ENCODE data around the gene ADCY5.

The ADCY5 gene

DNA sequence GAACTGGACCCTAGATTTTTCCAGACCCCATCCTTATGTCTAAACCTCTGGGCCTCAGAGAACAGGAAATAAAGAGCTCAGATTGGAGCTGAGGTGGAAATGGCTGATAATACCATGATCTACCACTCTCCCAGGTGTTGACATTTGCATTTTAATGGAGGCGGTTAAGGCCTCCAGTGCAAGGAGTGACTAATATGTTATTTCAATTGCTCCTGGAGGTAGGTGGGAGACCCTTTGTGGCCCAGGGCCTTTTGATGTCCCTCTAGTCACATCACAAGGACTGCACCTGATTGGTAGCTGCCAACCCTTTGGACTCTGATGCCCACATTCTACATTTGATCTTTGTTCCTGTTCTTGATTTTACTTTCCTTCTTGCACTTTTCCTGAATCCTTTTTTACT, 9.0 kb upstream of the ADCY5 start:
- no peak for DNase-seq

DNA sequence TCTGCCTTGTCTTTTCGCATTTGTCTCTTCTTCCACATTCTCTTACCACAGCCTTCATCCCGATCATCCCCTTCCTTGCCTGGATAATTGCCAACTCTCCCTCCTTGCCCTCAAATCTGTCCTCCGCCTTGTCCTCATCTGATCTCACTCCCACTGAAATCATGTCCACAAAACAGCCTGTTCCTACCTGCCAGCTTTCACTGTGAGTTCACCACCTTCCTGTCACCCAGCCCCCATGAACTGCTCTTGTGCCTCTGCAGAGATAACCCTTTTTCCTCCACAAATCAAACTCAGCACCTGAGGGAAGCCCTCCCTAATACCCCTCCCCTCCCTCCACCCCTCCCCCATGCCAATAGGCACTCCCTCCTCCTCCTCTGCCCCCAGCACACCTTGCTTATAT, 4.8 kb upstream of the ADCY5 start:
- DNase-seq = peak; percentile 76

DNA sequence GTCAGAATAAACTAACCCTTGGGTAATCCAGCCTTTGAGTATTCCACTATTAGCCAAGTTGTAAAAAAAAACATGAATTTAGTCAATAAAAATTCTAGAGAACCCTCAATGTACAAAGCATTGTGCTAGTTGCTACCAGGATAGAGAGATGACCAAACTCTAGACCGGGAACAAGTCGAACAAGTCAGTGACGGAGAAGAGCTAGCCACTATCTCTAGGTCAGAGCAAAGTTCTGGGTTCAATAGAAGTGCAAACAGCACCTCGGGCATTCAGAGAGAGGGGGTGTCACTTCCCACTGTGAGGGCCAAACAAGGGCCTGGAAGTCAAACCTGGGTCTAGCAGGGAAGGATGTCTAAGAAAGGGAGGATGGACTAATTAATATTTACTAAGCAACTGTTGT, 2.3 kb upstream of the ADCY5 start:
- no peak for DNase-seq

DNA sequence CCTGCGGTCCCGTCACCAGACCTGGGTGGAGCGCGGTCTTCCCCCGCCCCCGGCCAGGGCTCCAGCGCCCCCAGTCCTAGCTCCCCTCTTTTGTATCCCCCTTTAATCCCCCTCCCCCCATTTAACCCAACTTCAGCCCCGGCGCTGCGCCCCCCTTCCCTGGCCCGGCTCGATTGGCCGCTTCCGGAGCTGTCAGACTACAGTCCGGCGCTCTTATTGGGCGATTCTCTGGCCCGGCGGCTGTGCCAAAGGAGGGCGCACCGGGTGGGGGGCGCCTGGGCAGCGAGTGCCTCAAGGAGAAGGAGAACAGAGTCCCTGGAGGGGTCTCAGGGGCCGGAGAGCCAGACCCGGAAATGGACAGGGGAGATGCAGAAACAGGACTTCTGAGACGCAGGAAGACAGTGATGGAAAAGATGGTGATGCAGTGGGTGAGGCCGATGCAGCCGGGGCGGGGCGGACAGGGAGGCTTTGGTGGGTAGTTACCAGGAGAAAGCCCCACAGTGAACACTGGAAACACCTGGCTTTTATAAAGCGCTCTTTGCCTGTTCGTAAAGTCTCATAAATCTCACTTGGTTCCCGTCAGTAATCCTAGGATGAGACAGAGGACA, 1.2 kb upstream of the ADCY5 start:
- peak; percentile 73 for DNase-seq

DNA sequence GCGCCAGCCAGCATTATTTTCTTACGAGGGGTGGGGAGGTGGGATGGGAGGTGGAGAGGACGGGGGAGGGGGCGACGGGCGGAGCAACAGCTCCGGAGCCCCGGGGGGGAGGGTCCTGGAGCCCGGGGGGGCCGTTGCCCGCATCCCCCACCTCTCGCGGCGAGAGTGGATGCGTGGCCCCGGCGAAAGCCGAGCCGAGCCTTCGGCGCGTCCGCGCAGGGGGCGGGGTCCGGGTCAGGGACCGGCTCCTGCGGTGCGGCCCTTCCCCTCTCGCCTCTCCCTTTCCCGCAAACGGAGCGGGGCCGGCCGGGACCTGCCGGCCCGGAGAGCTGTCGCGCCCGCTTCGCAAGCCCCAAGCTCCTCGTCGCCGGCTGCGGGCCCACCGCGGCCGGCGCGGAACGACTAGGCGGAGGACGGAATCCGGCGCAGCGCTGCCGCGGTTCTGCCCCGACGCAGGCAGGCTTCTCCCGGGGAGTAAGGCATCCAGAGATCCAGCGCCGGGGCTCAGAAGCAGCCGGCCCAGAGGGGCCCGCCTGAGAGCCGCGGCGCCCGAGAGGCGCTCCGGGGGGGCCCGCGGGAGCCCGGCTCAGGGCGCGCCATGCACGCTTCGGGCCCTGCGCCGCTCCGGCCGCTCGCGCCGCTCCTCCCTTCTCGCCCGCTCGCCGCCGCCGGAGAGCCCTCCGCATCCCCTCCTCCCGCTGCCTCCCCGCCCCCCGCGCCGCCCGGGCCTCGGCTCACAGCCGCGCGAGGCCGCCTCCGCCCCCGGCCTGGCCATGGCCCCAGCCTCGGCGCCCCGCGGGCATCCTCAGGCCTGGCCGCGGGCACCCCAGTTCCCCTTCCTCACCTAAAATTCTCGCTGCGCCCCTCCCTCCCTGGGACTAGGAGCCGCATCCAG, 459 bp upstream of the ADCY5 start:
- peak; percentile 80 for DNase-seq

DNA sequence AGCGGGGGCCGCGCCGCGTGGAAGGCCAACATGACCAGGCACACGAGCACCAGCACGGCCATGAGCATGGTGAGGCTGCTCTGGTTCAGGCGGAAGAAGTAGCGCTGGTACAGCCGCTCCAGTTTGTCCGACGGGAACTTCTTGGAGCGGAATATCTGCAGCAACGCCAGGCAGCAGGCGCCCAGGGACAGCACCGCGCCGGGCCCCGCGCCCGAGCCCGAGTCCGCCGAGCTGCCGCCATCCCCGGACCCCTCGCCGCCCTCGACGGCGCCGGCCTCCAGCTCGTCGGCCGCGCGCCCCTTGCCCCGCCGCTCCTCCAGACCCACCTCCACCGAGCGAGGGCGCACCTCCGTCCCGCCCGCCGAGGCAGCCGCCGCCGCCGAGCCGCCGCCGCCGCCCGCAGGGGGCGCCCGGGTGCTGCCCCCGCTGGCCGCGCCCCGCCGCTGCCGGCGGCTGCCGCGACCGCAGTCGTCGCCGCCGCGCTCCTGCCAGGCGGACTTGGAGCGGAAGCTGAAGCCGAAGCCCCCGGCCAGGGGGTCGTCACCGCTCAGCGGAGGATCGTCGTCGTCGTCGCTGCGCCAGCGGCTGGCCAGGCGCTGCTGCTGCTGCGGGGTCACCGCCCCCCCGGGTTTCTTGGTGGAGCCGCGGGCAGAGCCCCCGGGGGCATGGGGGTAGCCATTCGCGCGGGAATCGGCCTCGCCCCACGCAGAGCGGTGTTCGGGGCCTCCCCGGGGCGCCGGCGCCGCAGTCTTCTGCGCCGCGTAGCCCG, 957 bp downstream of the ADCY5 start:
- peak; percentile 68 for DNase-seq

DNA sequence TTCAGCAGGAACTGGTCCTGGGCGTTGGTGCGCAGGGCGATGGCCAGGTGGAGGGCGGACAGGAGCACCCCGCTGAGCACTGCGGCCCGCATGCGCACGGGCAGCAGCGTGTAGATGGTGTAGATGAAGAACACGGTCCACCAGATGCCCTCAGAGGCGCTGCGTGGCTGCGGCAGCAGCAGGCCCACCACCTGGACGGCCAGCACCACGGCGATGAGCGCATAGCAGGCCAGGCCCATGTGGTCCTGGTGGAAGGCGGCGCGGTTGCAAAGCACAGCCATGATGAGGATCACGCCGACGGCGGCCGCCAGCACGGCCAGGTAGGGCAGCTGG, 1.5 kb downstream of the ADCY5 start:
- DNase-seq = no peak

DNA sequence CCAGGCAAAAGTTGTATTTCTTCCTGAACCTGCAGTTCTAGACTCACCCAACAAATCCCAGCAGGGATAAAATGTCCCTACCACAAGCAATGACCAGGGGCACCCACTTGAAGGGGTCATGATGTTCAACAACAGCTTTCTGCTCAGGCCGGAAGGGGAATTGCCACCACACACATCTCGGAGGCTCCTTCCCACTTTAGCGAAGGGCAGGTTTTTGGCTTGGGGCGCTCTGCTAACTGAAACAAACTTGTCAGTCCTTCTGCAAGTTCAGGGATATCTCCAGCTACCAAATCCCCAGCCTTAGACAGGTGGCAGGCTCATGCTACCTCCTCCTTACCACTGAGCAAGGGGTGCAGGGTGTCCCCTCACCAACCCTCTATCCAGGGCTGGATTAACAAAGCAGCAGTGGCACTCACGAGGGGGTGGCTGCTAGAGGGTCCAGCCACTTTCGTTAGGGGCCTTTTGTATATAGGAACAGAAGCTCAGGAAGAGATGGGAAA, 2.2 kb downstream of the ADCY5 start:
- no peak for DNase-seq

DNA sequence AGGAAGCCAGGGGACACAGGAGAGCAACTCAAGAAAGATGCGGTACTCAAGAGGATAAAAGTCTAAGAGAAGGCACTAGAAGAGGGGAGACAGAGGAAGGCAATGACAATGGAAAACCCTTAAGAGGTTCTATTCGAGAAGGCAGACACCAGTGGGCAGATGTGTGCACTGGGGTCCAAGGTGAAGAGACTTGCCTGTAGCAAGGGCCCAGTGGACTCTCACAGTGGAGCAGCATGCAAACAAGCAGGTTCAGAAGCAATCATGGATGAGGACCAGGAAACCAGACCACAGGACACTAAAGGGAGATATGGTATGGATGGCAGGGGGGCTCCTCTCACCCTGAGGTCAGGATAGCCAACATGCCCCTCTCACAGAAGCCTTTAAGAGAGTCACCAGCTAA, 2.7 kb downstream of the ADCY5 start:
- DNase-seq = no peak

DNA sequence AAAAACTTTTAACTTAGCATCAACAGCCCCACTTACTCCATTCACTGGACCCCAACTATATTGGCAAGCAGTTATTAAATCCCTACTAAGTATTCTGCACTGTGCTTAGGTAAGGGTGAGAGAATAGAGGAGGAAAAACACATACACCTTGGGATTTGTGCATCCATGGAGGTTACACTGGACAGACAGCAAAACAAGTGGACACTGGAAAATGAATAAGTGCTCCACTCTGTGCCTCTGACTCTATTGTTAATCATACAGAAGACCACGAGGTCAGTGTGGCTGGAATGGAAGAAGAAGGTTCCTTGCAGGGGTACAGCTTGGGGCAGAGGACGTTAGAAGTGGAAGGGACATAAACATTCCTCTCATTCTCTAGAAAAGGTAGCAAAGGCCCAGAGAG, 3.2 kb downstream of the ADCY5 start:
- no peak for DNase-seq

DNA sequence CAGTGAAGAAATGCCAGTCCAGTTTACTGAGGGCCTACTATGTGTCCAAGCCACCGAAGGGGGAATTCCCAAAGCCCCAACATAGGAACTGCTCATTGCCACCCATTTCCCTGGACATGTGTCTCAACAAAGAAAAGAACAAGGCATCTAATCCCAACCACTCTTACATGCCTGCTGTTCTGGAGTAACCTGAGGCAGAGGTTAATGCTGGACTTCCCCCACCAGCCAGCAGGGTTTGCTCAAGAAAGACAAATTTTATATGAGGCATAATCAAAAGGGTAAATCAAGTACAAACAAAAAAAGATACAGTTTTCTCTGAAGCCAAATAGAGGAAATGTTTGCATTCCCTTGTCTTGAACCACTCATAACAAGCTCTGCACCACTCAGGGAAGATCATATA, 4.1 kb downstream of the ADCY5 start:
- DNase-seq = no peak

DNA sequence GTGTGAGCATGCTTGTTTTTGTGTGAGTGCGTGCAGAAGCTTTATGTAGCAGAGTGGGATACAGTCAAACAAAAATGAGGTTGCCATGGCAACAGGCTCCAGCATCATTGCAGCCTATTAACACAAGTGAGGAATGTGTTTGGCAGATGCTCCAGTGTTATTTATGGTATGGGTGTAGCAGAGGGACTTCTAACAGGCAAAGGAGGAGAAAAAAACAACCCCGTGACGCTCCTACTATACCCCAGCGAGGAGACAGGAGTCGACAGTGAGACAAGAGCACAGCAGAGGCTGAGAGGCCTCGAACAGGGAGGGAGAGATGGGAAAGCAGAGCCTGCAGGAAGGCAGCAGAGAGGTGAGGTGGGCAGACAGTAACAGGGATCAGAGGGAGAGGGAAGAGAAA, 4.9 kb downstream of the ADCY5 start:
- DNase-seq = peak; percentile 42

DNA sequence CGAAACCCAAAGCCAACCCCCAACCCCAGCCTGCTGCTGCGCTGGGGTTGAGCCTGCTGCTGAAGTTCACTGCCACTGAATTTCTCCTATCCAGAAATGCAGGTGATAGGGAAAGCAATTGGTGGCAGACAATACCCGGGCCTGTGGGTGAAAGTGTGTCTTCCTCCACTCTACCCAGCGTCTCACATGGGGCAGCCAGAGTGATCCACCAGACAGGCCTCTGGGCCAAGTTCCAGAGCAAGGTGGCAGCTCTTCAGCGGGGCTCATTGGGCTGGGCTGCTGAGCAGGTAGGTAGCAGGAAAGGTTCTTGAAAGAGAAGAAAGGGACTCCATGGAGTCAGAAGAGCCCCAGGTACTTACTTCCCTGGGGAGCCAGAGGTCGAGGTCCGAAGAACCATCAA, 6.0 kb downstream of the ADCY5 start:
- no peak for DNase-seq

DNA sequence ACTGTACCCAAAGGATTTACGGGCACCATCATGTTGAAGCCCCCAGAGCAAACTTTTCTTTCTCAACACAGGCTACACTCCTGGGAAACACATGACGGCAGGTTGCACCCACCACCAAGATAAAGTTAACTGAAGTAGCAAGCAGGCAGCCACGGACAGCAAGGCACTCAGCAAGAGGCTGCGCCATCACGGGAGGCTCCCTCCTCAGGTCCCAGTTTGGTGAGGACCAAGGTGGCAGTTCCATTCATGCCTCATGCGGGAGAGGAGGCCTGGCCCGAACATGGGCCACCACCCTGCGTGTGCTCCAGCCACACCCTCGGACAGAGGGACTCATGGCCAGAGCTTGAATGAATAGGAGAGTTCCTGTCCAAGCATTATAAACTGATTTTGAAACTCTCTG, 6.8 kb downstream of the ADCY5 start:
- DNase-seq = no peak

DNA sequence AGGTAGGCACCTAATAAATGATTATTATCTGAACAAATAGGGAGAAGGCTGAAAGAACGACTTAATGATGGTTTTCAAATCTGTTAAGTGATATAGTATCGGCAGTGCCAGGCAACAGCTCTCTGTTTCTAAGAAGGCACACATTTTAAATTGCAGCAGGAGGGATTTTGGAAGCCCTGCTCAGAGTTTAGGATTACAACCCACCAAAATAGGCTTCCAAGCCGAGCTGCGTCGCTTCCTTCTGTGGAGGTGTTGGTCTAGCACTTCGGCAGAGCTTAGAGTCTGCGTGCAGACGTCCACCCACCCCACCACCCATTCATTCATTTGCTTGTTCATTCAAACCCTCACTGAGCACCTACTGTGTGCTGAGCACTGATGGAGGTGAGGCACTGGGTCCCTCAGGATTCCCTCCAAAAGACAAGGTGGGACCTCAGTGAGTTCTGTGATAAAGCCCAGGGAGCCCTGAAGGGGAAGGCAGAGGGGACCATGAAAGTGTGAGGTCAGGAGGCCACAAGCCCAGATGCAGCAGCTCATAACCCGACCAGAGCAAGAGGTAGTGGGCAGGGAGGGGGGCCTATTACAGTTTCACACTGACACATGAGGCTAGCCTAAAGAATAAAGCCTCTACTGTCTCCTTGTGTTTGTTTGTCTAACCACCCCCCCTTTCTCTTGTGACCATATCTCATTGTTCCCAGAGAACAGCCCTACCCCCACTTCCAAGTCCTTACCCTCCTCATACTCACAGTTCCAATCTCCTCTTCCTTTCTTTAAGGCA, 8.9 kb downstream of the ADCY5 start:
- no peak for DNase-seq

DNA sequence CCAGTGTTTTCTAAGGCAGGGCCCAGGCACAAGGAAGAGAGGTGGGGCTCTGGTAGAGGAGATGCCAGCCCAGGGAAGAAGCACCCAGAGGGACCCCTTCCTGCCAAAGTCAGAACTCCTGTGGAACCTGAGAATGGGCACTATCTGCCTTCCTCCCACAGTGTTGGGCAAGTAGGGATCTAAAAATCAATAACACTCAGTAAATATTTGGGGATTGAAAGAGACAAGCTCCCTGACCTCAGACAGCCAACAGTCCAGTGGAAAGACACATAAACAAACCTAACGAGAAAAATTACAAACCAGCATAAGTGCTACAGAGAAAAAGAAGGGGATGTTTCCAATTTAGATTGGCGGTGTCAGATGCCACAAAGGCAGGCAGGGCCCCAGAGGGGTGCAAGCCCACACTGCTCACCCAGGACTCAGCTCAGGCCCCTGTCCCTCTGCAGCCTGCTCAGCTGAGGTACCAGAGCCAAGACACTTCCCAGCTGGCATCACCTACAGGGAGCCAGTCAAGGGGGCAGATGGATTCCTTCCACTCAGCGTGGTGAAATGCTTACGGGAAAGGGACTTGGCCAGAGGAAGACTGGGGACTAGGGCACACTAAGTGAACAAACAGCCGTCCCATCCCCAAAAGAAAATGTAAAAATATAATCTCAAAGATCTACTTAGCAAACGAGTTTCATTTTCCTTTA, 15.9 kb downstream of the ADCY5 start:
- DNase-seq = no peak

DNA sequence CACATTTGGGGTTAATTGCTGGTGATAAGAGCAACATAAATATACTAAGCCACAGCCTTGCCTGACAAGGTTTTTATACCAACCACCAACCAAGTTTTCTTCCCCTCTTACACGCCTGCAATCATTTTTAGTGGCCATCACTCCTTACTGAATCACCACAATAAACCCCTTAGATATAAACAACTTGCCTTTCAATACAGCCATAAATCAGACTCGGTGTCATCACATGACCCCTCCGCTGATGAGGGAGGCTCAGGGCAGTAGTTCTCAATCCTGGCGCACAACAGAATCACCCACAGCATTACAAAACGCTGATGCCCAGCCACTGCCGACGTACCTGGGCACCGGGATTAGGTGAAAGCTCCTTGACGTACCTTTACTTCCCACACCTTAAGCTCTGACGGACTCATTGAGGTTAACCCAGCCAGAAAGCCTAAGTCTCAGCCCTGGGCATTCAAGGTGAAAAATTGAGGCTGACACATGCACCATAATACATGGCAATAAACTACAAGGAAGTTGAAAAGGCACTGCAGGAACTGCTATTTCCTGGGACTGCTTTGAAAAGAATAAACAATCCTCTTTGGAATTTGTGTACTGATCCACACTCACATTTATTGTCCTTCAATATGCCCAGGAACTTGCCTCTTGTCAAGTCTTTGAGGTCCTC, 17.1 kb downstream of the ADCY5 start:
- no peak for DNase-seq

DNA sequence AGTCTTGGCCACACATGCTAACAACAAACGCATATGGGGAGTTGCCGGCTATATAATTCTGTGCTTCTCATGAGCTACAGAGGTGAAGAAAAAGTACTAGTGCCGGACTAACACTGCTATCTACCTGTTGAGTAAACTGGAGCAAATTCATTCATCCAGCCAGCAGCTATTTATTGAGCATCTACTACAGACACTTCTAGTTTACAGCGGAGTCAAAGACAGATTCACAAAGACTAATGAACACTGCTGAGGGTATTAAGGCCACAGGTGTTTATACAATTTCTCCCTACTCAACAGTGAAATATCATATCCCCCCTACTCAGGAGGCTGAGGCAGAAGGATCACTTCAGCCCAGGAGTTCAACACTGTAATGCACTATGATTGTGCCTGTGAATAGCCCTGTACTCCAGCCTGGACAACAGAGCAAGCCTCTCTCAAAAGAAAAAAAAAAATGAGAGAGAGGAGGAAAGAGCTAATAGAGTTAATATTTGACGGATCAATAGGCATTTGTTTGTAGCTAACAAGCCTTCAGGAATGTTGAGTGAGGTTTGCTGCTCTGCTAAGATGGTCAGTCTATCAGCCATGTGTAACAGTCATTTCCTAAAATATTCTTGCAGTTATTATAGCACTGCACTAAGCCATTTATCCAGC, 17.8 kb downstream of the ADCY5 start:
- no peak for DNase-seq

DNA sequence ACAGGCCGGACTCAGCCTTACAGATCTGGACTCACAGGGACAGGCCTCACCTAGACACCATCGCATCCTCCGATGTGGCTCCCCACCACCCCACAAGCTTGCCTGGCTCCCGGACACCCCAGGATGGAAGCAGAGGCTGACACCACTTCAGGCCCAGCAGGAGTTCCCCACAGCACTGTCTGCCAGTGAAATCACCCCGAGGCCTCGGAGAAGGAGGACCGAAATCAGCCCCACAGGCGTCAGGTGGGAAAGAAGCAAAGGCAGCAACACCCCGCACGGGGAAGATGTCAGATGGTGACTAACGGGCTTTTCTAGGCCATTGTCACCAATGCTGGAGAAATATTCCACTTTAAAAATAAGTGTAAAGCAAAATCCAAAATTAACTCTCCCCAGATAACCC, 18.6 kb downstream of the ADCY5 start:
- no peak for DNase-seq

DNA sequence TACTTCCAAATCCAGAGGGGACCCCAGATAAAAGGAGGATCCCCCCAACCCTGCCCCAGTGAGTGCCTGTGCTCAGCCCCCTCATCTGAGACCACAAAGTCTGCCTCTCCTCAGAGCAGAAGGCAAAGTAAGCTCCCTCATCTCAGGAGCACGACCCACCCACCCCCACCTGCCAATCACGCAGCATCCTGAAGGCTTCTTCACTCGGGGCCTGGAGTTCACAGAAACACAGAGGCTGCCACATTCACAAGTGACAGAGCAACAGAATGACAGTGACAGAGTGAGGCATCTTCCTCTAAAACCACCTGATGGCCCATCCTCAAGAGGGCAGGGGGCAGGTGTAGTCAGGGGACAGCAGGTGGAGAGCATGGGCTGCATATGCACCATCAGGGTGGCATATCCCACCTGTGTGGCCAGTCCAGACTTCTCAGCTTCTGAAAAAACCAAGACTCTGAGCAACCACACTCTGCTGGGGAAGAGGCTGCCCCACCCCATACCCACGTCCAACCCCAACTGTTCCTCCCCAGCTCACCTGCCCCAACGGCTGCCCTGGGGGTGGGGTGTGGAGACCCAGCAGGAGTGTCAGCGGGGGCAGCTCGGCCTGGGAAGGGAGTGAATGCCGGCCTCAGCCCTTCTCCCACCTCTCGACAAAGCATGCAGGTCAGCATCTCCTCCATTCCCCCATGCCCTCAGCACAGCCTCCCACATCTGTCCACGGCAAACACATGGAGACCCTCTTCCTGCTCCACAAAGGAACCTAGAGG, 19.3 kb downstream of the ADCY5 start:
- DNase-seq = no peak
